HUDEP-2 (cell line): ENCODE data around the gene EVC.

Experiments
- DNase-seq, 76 experiments: peaks; one replicate each; lab custom pipeline; 2025; ENCODE audit not compliant: unreplicated experiment in 76 of 76; lab: John Stamatoyannopoulos, UW

The EVC gene

GRCh38 chr4:5710961-5711478, at the start of gene EVC:
Gene EVC (plus strand): TSS chr4:5711201. CDS start chr4:5711381, 180 bp downstream.
- no peak for DNase-seq

DNA sequence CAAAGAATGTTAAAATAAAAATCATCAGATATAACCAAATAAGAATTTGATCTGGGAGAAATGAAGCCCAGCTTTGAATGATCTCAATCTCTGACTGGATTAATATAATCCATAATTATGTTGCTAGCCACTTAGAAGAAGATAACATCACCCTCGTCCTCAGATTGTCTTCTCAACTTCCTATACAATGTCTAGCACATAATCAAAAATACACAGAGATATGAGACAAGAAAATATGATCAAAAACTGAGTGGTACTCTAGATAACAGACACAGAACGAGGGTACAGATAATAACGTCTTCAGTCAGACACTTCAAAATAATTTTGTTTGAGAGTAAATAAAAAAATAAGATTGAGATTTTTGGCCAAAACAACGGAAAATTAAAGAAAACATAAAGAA, 49.8 kb upstream of the EVC start:
- no peak for DNase-seq

DNA sequence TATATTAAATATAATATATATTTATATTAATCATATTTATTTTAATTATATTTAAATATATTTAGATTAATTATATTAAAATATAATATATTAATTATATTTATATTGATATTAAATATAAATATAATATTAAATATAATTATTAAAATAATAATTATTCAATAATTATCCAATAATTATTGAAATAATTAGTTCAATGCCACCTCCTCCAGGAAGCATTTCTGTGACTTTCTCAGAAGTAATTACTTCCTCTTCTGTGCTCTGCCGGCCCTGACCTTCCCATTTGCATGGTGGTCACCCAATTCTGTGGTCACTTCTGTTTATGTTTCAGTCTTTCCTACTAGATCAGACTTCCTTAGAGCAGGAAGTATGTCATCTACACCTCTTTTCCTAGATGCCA, 48.4 kb upstream of the EVC start:
- no peak for DNase-seq

DNA sequence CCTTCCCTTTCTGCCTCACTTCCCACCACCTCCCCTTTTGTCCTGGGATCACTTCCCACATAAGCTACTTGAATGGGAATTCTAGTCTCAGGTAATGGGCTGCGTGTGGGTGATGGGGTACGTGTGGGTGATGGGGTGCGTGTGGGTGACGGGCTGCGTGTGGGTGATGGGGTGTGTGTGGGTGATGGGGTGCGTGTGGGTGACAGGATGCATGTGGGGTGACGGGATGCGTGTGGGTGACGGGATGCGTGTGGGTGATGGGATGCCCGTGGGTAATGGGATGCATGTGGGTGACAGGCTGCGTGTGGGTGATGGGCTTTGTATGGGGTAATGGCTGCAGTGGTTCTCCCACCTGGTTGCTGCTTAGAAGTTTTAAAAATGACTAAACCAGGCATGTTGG, 46.2 kb upstream of the EVC start:
- no peak for DNase-seq

DNA sequence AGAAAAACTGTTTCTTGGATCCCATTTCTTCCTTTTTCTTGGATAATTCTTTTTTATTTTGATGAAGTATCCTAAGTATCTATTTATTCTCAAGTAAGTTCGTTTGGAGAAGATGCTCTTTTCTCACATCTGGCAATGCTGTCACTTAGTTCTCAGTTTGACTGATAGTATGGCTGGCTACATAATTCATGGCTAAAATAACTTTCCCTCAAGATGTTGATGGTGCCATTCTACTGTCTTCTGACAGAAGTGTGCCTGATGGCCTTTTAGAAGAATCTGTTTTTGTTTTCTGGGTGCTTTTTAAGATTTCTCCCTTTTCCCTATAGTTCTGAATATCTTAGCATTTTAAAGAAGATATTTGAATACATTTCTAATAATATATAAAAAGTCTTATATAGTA, 44.3 kb upstream of the EVC start:
- DNase-seq: no peak

DNA sequence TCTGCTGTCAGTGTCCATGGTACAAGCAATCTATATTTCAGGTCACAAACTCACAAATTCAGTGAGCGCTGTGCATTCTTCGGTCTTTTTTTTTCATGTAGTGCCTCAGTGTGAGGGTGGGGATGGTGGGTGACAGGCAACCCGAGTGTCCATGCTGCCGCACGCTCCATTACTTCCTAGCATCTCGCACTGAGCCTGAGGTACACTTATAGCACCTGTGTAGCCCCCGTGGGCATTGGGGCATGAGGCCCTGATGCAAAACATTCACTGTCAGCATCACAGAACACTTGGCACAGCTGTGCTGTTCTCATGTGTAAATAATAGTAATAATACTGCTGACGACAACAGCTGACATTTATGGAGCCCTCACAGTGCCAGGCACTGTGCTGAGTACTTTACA, 34.2 kb upstream of the EVC start:
- no peak for DNase-seq

DNA sequence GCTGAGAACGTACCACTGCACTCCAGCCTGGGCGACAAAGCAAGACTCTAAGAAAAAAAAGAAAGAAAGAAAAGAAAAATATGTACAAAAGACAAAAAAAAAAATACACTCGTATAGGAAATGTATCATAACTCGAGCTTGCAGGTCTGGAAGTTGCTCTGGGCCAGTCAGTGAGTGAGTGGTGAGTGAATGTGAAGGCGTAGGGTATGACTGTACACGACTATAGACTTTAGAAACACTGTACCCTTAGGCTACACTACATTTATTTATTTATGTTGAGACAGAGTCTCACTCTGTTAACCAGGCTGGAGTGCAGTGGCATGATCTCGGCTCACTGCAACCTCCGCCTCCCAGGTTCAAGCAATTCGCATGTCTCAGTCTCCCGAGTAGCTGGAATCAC, 32.0 kb upstream of the EVC start:
- no peak for DNase-seq

DNA sequence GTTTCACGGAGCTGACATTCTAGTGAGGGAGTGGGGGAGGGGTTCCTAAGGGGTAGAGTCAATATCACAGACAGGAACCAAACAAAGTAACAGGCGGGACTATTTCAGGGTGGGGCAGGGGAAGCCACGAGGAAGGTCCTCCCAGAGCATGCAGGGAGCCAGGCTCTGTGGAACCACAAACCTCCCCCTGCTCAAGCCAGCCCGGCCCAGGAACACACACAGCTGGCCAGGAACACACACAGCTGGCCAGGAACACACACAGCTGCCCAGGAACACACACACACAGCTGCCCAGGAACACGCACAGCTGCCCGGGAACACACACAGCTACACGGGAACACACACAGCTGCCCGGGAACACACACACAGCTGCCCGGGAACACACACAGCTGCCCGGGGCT, 27.4 kb upstream of the EVC start:
- DNase-seq: no peak

- DNase-seq: no peak
These were observed 25.7 kb upstream of the EVC start for GRCh38 chr4:5685296-5685695.

- DNase-seq: no peak
These were observed 24.7 kb upstream of the EVC start for GRCh38 chr4:5686338-5686737.

- no peak for DNase-seq
These were observed 21.9 kb upstream of the EVC start for GRCh38 chr4:5689065-5689464.

GRCh38 chr4:5691491-5692132, 19.4 kb upstream of the EVC start:
- no peak for DNase-seq

DNA sequence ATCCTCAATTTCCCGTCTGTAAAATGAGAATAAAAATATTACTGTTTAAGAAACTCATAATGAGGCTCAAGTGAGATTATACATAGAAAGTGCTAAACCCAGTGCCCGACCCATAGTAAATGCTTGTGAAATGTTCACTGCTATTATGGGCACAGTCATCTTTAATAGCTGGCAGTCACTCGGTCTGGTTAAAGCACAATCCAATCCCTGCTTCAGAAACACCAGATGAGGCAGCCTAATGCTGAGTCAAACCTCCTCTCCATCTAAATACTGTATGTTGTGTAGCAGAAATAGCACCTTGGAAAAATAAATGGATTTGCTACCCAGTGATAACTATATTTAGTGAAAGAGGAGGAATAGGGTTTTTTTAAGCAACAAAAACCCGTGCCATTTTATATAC, 17.1 kb upstream of the EVC start:
- DNase-seq: no peak

GRCh38 chr4:5696341-5696740, 14.7 kb upstream of the EVC start:
- no peak for DNase-seq

- no peak for DNase-seq
These were observed 10.5 kb upstream of the EVC start for GRCh38 chr4:5700459-5700858.

DNA sequence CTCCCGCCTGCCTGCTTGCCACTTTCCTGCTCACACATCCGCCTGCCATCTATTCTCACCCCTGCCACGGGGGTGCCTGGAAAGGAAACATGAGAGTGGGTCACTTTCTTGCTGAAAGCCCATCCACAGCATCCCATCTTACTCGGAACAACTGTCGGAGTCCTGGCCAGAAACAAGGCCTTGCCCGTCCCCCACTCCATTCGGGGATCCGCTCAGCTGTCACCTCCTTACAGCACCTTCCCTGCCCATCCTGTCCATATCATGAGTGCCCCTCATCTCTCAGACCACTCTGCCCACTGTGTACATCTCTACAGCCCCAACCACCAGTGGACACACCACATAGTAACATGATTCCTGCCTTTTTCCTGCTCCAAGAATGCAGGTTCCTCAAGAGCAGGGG, 9.0 kb upstream of the EVC start:
- no peak for DNase-seq

DNA sequence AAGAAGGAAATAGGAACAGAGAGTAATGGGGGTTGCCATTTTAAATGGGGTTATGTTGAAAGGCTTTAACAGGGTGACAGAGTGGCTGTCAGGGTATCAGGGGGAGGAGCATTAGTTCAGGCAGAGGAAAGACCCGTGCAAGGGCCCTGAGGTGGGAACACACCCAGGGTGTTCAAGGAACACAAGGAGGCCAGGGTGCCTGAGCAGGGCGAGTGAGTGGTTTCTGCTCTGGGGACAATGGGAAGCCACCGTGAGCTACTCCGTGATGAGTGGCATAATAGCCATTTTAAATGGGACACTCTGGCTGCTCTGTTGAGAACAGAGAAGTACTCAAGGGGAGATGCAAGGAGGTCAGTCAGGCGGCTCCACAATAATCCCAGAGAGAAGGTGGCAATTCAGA, 7.2 kb upstream of the EVC start:
- no peak for DNase-seq

DNA sequence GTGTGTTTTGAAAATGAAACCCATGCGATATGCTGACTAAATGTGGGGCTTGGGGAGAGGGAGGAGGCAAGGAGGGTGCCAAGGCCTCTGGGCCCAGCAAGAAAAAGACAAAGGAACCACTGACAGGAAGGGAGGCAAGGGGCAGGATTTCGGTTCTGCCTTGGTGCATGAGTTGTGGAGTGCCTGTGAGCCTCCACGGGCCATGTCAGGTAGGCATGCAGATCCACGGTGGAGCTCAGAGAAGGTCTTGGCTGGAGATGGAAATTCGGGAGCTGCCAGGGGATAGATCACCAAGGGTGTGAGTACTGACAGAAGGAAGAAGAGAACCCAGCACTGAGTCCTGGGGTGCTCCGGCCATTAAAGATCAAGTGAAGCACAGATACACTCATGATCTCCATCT, 6.7 kb upstream of the EVC start:
- no peak for DNase-seq

GRCh38 chr4:5705647-5706320, 5.2 kb upstream of the EVC start:
- DNase-seq: peak in 1 of 76 experiments; percentile 2

GRCh38 chr4:5706486-5707290, 4.3 kb upstream of the EVC start:
- DNase-seq: no peak

GRCh38 chr4:5707366-5707765, 3.6 kb upstream of the EVC start:
- DNase-seq: no peak
